SK-N-MC (cell line): Measurements from ENCODE around the gene USP3.

Source experiments
- EZH2 ChIP-seq: fragments of 200-600 bp; sonication (generic); IDR thresholded peaks from one replicate; pipeline ENCODE4 v1.6.1; 2017; ENCODE audit warnings: antibody characterized with exemption
- FOXP2 ChIP-seq: optimal IDR thresholded peaks from 2 replicates; pipeline ENCODE3; 2011; ENCODE audit warnings: mild to moderate bottlenecking, moderate library complexity; ENCODE audit not compliant: insufficient read depth; ENCODE audit errors: extremely low read length, control extremely low read depth
- POLR2AphosphoS5 ChIP-seq: IDR thresholded peaks from 2 replicates; pipeline ENCODE4 v1.6.1; 2012; ENCODE audit warnings: mild to moderate bottlenecking, low read depth, low read length, borderline replicate concordance

DNA sequence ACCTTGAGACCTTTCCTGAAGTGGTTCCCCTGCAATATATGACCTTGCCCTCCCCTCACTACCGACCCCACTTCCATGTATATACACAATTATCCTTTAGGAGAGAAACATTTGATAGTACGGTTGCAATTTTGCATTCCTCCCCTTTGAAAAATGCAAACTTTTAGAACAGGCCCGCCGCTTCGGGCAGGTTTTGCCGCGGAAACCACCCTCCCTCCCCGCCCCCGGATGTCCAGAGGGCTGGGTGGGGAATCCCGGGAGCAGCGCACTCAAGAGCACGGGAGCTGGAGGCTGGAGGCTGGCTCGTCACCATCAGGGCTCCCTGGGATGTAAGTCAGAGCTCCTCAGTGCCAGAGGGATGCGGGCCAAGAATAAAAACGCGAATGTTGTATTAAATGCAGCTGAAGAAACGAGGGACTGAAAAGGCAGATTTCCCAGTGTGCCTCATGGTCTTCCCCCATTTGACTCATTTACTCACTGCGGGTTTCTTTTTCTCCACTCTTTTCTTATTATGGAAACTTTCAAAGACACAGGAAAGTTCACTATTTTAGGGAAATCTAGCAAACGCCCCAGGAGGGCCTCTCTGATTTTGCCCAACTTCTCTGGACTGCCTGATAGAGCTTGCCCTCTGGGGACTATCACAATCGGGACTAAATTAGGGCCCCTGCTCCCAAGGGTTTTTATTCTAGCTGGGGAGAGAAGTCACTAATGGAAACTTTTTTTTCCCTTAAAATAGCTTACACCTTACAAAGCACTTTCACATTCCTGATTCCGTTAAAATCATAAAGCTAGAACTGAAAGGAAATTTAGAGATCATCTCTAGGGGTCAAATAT lies 2.9 kb upstream of the USP3 start:
- TF ChIP-seq POLR2AphosphoS5 = no peak; the same call in 1 of the 2 replicates
- no peak for TF ChIP-seq EZH2
- TF ChIP-seq FOXP2 = no peak
